Cardiac muscle cell (in vitro differentiated cells and primary cell): ENCODE measurements around the gene NPIPA8. TPM values are rescaled to one million over a fixed set of nuclear protein-coding genes. Genes with fewer than 3 reads are reported as not detected.
"Not testable (repeated sequence)": the region's sequence is repeated elsewhere in the genome, so short reads cannot be mapped to it uniquely, and the experiment has no call there.

Experiments used
- DNase-seq, 2 donors: peaks; one replicate each; pipeline versions ENCODE4 v3.0.0 to v3.0.0-alpha.2; 2010 to 2017; ENCODE audit warnings: low read depth in 1 of 2, low spot score in 1 of 2
- H3K27ac ChIP-seq: fragments of 200-600 bp; sonication (generic); 2 replicates; pipeline ENCODE4 v1.5.1; 2016
- H3K27me3 ChIP-seq: fragments of 200-600 bp; sonication (generic); 2 replicates; pipeline ENCODE4 v1.6.0; 2016; ENCODE audit warnings: control low read depth
- H3K36me3 ChIP-seq: fragments of 200-600 bp; sonication (generic); 2 replicates; pipeline ENCODE4 v1.5.1; 2016; ENCODE audit warnings: control low read depth
- H3K4me1 ChIP-seq: fragments of 200-600 bp; sonication (generic); 2 replicates; pipeline ENCODE4 v1.8.1; 2017; ENCODE audit warnings: low read depth, mild to moderate bottlenecking, mixed run types
- H3K4me3 ChIP-seq: fragments of 200-600 bp; sonication (generic); 2 replicates; pipeline ENCODE4 v1.5.1; 2016; ENCODE audit warnings: mild to moderate bottlenecking
- H3K9me3 ChIP-seq: fragments of 200-600 bp; sonication (generic); 2 replicates; pipeline ENCODE4 v1.5.1; 2017; ENCODE audit warnings: low read depth, mild to moderate bottlenecking, control low read depth
- polyA plus RNA-seq: library from polyadenylated mRNA; unstranded; fragments of >200 nt; fragmentation: Nextera tagmentation; extraction: Ambion mirVana; gene quantifications from 2 replicates; pipeline ENCODE4 v1.2.1, GENCODE V29; 2016
- total RNA-seq: library from RNA; depleted of rRNA; stranded (reverse); fragments of >200 nt; gene quantifications from 2 replicates; pipeline ENCODE4 v1.2.3, GENCODE V29; 2016

NPIPA8 gene
- total RNA-seq = 0.39 TPM in 1 of 2 replicates, not detected in the other
- not detected in 2 replicates for polyA plus RNA-seq

DNA sequence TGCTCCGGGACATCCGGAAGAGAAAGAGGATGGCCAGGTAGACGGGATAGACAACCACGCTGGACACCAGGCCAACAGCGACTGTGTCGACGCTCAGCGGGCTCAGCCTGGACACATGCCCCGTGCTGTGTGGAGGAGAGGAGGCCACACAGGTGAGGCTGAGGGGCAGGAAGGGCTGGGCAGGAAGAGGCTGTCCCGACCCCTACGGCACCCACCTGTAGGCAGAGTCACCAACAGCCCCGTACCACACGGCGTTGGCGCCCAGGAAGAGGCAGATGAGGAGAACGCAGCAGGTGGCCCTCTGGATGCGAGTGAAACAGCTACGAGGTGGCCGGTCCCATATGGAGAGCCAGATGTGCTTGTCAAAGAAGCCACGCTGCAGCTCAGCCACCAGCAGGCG, at the start of gene NPIPA8:
NPIPA8 (minus strand) TSS at position 101 of the 400 bp plus-strand sequence. CDS start 4,074 bp downstream, outside the sequence.
- H3K9me3 ChIP-seq, H3K4me3 ChIP-seq, H3K27me3 ChIP-seq, DNase-seq, H3K4me1 ChIP-seq, H3K36me3 ChIP-seq, H3K27ac ChIP-seq: not testable (repeated sequence)

DNA sequence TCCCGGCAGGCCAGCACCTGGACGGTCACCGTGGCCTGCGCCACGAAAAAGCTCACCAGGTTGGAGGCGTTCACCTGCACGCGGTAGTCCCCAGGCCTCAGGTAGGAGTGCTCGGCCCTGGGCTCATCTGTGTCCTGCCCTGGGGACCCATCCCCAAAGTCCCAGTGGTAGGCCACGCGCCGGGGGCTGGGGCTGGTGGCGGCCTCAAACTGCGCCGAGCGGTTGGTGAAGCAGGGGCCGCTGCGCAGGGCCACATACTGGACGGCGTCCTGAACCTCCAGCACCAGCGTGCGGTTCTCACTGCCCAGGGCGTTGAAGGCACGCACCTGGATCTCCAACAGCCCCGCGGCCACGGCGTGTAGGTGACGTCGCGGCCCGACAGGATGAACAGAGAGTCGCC, 48.7 kb upstream of the NPIPA8 start:
- H3K4me1 ChIP-seq, H3K4me3 ChIP-seq, H3K27ac ChIP-seq, H3K9me3 ChIP-seq, H3K36me3 ChIP-seq, DNase-seq, H3K27me3 ChIP-seq: not testable (repeated sequence)

GRCh38 chr16:18384869-18385268, 48.3 kb upstream of the NPIPA8 start:
- H3K9me3 ChIP-seq, H3K27ac ChIP-seq, H3K36me3 ChIP-seq, DNase-seq, H3K4me1 ChIP-seq, H3K27me3 ChIP-seq, H3K4me3 ChIP-seq: not testable (repeated sequence)

GRCh38 chr16:18384098-18384636, 47.6 kb upstream of the NPIPA8 start:
- not testable (repeated sequence) for H3K9me3 ChIP-seq, H3K27me3 ChIP-seq, DNase-seq, H3K4me3 ChIP-seq, H3K36me3 ChIP-seq, H3K27ac ChIP-seq, H3K4me1 ChIP-seq

DNA sequence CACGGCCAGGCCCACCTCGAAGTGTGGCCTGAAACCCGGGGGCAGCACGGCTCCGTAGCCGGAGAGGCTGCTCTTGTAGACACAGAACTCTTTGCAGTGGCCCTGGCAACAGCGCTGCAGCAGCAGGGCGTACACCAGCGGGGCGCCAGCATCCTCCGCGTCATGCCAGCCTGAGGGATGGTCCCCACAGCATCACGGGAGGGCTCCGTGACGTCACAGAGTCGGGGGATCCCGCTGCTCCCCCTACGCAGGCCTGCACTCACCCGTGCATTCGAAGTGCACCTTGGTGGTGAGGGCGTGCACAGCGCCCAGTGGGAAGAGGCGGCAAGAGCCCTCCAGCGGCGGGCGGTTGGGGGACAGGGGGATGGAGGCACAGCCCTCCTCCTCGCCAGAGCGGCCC, 46.2 kb upstream of the NPIPA8 start:
- not testable (repeated sequence) for H3K9me3 ChIP-seq, H3K27ac ChIP-seq, H3K4me3 ChIP-seq, H3K36me3 ChIP-seq, DNase-seq, H3K4me1 ChIP-seq, H3K27me3 ChIP-seq

GRCh38 chr16:18347742-18348141, 11.2 kb upstream of the NPIPA8 start:
- not testable (repeated sequence) for H3K27ac ChIP-seq, H3K9me3 ChIP-seq, H3K4me3 ChIP-seq, DNase-seq, H3K27me3 ChIP-seq, H3K36me3 ChIP-seq, H3K4me1 ChIP-seq

- not testable (repeated sequence) for DNase-seq, H3K4me3 ChIP-seq, H3K27ac ChIP-seq, H3K9me3 ChIP-seq, H3K4me1 ChIP-seq, H3K36me3 ChIP-seq, H3K27me3 ChIP-seq
Observed at GRCh38 chr16:18346993-18347392, 10.5 kb upstream of the NPIPA8 start.

- H3K36me3 ChIP-seq, H3K27me3 ChIP-seq, H3K4me1 ChIP-seq, H3K9me3 ChIP-seq, H3K4me3 ChIP-seq, DNase-seq, H3K27ac ChIP-seq: not testable (repeated sequence)
Observed at GRCh38 chr16:18344634-18345033, 8.1 kb upstream of the NPIPA8 start.

DNA sequence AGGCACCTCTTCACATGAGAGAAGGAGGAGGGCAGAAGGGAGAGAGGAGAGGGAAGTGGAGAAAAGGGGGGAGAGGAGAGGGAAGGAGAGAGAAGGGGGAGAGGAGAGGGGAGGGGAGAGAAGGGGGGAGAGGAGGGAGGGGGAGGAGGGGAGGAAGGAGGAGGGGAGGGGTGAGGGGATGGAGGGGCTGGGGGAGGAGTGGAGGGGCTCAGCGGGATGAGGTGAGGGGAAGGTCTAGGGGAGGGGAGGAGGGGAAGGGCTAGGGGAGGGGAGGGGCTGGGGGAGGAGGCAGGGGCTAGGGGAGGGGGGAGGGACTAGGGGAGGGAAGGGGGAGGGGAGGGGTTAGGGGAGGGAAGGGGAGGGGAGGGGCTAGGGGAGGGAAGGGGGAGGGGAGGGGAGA, 5.5 kb upstream of the NPIPA8 start:
- H3K36me3 ChIP-seq, H3K27ac ChIP-seq, DNase-seq, H3K4me1 ChIP-seq, H3K9me3 ChIP-seq, H3K27me3 ChIP-seq, H3K4me3 ChIP-seq: not testable (repeated sequence)

- H3K27me3 ChIP-seq, H3K9me3 ChIP-seq, H3K4me3 ChIP-seq, H3K27ac ChIP-seq, DNase-seq, H3K4me1 ChIP-seq, H3K36me3 ChIP-seq: not testable (repeated sequence)
Observed at GRCh38 chr16:18341417-18341960, 5.0 kb upstream of the NPIPA8 start.

GRCh38 chr16:18339210-18339609, 2.7 kb upstream of the NPIPA8 start:
- not testable (repeated sequence) for H3K27ac ChIP-seq, DNase-seq, H3K9me3 ChIP-seq, H3K4me3 ChIP-seq, H3K36me3 ChIP-seq, H3K4me1 ChIP-seq, H3K27me3 ChIP-seq

DNA sequence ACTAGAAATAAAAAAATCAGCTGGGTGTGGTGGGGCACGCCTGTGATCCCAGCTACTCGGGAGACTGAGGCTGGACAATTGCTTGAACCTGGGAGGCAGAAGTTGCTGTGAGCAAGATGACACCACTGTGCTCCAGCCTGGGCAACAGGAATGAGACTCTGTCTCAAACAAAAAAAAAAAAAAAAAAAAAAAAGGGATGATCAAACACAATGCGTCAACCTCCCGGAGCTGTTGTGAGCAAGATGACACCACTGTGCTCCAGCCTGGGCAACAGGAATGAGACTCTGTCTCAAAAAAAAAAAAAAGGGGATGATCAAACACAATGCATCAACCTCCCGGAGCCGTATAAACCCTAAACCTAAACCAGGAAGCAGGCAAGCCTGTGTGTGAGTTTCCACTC, 24.7 kb downstream of the NPIPA8 start:
- not testable (repeated sequence) for H3K27ac ChIP-seq, H3K4me3 ChIP-seq

GRCh38 chr16:18309159-18309558, 27.4 kb downstream of the NPIPA8 start:
- not testable (repeated sequence) for H3K4me1 ChIP-seq, H3K9me3 ChIP-seq, H3K27me3 ChIP-seq, H3K27ac ChIP-seq, H3K4me3 ChIP-seq, DNase-seq, H3K36me3 ChIP-seq

More for the DNA sequence above, 24.7 kb downstream of the NPIPA8 start:
- not testable (repeated sequence) for H3K9me3 ChIP-seq, H3K36me3 ChIP-seq, H3K4me1 ChIP-seq, H3K27me3 ChIP-seq, DNase-seq

GRCh38 chr16:18307241-18307640, 29.3 kb downstream of the NPIPA8 start:
- not testable (repeated sequence) for H3K4me1 ChIP-seq, H3K4me3 ChIP-seq, H3K36me3 ChIP-seq, DNase-seq, H3K27ac ChIP-seq, H3K27me3 ChIP-seq, H3K9me3 ChIP-seq

- not testable (repeated sequence) for H3K9me3 ChIP-seq, H3K27me3 ChIP-seq, DNase-seq, H3K4me3 ChIP-seq, H3K4me1 ChIP-seq, H3K27ac ChIP-seq, H3K36me3 ChIP-seq
Observed at GRCh38 chr16:18306066-18306465, 30.5 kb downstream of the NPIPA8 start.
